SK-N-MC (cell line): ENCODE measurements around the gene FOXD2.

ENCODE experiments used
- DNase-seq: peaks from one replicate; pipeline ENCODE4 v3.0.0-alpha.2; 2011; ENCODE audit warnings: low read depth, low spot score
- H3K27ac ChIP-seq: fragments of 200-600 bp; sonication (generic); 2 replicates; pipeline ENCODE4 v1.5.1; 2016; ENCODE audit warnings: mixed run types
- H3K36me3 ChIP-seq: fragments of 200-600 bp; sonication (generic); 2 replicates; pipeline ENCODE4 v1.6.1; 2017; ENCODE audit warnings: antibody characterized with exemption, low read length, mixed read lengths; ENCODE audit not compliant: insufficient read depth
- H3K4me3 ChIP-seq: fragments of 200-600 bp; sonication (generic); 2 replicates; pipeline ENCODE4 v1.5.1; 2016
- H3K9ac ChIP-seq: fragments of 200-600 bp; sonication (generic); 2 replicates; pipeline ENCODE4 v1.8.0; 2017; ENCODE audit warnings: mixed run types, mixed read lengths; ENCODE audit not compliant: insufficient read length
- H3K9me3 ChIP-seq: fragments of 200-600 bp; sonication (generic); 2 replicates; pipeline ENCODE4 v1.6.1; 2017; ENCODE audit warnings: low read depth, mild to moderate bottlenecking, antibody characterized with exemption, low read length, moderate library complexity, mixed read lengths
- EZH2 ChIP-seq: fragments of 200-600 bp; sonication (generic); IDR thresholded peaks from one replicate; pipeline ENCODE4 v1.6.1; 2017; ENCODE audit warnings: antibody characterized with exemption
- FOXP2 ChIP-seq: optimal IDR thresholded peaks from 2 replicates; pipeline ENCODE3; 2011; ENCODE audit warnings: mild to moderate bottlenecking, moderate library complexity; ENCODE audit not compliant: insufficient read depth; ENCODE audit errors: extremely low read length, control extremely low read depth
- POLR2AphosphoS5 ChIP-seq: IDR thresholded peaks from 2 replicates; pipeline ENCODE4 v1.6.1; 2012; ENCODE audit warnings: mild to moderate bottlenecking, low read depth, low read length, borderline replicate concordance

The FOXD2 gene

DNA sequence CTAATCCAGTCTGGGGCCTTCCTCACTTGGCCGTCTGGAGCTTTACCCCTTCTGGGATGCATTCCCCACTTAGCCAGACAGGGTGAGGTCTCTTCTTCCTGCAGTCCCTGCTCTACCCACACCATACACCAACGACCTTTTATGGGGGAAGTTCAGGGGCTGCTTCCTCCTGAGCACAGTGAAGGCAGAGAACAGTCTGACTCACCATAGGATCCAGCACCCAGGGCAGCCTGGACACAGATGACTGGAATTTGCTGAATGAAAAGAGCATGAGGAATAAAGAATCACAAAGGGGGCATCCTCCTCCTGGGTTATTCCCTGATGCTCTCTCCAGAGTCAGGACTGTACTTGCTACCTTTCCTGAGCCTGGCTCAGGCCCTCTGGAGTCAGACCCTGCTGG is 26.4 kb upstream of the FOXD2 start:
- no peak overlapping the region for H3K9ac ChIP-seq
- no peaks in the 10 kb centered on the region for H3K36me3 ChIP-seq
- TF ChIP-seq POLR2AphosphoS5 (no peak), FOXP2 (no peak), EZH2 (no peak)
- no peaks in the 10 kb centered on the region for H3K9me3 ChIP-seq
- H3K27ac ChIP-seq = no peak overlapping the region
- no peak for DNase-seq
- H3K4me3 ChIP-seq = no peak overlapping the region

- no peak overlapping the region for H3K27ac ChIP-seq
- DNase-seq = no peak
These were observed 25.4 kb upstream of the FOXD2 start for GRCh38 chr1:47412437-47412836.

DNA sequence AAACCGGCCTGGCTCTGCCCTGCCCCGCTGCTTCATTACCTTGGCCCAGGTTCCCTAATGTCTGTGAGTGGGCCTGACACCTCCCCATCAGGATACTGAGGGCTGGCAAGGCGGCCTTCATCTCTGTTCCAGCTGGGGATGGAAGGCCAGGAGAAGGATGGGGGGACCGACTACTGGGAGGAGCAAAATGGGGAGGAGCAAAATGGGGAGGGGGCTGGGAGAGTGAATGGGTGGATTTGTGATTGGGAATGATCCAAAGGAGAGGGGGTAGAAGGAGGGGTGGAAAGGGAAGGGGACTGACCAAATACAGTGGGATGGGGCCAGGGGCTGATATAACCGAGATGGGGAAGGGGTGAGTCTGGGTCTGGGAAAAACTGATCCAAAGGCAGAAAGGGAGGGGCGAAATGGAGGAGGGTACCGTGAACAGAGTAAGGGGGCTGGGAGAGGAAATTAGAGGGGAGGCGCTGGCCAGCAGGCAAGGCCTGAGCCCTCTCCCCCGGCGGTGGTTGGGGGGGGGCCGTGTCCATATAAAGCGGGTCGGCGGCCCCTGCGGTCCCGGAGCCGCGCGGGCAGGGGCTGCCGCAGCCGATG is 22.0 kb upstream of the FOXD2 start, which contains the start of gene FOXE3:
Gene FOXE3, plus strand, starts transcription at position 558 of the 591 bp plus-strand sequence. Its CDS starts 31 bp downstream, at position 589.
- Histone ChIP-seq H3K36me3 (no peaks in the 10 kb centered on the region), H3K4me3 (peak within 1 kb of the TSS; percentile 60), H3K27ac (no peak within 1 kb of the TSS), H3K9ac (no peak within 1 kb of the TSS), H3K9me3 (no peaks in the 10 kb centered on the region)
- TF ChIP-seq EZH2 (no peak), FOXP2 (no peak), POLR2AphosphoS5 (no peak)
- DNase-seq = no peak

More at GRCh38 chr1:47412437-47412836, 25.4 kb upstream of the FOXD2 start:
- Histone ChIP-seq H3K36me3 (no peaks in the 10 kb centered on the region), H3K9me3 (no peaks in the 10 kb centered on the region), H3K4me3 (no peak overlapping the region), H3K9ac (no peak overlapping the region)
- TF ChIP-seq EZH2 (no peak), POLR2AphosphoS5 (no peak), FOXP2 (no peak)

DNA sequence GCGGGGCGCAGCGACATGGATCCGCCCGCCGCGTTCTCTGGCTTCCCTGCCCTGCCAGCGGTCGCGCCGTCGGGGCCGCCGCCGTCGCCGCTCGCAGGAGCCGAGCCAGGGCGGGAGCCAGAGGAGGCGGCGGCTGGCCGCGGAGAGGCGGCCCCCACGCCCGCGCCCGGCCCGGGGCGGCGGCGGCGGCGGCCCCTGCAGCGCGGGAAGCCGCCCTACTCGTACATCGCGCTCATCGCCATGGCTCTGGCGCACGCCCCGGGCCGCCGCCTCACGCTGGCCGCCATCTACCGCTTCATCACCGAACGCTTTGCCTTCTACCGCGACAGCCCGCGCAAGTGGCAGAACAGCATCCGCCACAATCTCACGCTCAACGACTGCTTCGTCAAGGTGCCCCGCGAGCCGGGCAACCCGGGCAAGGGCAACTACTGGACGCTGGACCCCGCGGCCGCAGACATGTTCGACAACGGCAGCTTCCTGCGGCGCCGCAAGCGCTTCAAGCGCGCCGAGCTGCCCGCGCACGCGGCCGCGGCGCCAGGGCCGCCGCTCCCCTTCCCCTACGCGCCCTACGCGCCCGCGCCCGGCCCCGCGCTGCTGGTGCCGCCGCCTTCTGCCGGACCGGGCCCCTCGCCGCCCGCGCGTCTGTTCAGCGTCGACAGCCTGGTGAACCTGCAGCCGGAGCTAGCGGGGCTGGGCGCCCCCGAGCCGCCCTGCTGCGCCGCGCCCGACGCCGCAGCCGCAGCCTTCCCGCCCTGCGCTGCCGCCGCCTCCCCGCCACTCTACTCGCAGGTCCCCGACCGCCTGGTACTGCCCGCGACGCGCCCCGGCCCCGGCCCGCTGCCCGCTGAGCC is 21.3 kb upstream of the FOXD2 start:
- Histone ChIP-seq H3K9ac (no peak overlapping the region), H3K9me3 (no peaks in the 10 kb centered on the region), H3K4me3 (peak overlapping the region; percentile 60), H3K36me3 (no peaks in the 10 kb centered on the region), H3K27ac (no peak overlapping the region)
- DNase-seq = no peak
- TF ChIP-seq FOXP2 = no peak
- no peak for TF ChIP-seq EZH2
- no peak for TF ChIP-seq POLR2AphosphoS5

DNA sequence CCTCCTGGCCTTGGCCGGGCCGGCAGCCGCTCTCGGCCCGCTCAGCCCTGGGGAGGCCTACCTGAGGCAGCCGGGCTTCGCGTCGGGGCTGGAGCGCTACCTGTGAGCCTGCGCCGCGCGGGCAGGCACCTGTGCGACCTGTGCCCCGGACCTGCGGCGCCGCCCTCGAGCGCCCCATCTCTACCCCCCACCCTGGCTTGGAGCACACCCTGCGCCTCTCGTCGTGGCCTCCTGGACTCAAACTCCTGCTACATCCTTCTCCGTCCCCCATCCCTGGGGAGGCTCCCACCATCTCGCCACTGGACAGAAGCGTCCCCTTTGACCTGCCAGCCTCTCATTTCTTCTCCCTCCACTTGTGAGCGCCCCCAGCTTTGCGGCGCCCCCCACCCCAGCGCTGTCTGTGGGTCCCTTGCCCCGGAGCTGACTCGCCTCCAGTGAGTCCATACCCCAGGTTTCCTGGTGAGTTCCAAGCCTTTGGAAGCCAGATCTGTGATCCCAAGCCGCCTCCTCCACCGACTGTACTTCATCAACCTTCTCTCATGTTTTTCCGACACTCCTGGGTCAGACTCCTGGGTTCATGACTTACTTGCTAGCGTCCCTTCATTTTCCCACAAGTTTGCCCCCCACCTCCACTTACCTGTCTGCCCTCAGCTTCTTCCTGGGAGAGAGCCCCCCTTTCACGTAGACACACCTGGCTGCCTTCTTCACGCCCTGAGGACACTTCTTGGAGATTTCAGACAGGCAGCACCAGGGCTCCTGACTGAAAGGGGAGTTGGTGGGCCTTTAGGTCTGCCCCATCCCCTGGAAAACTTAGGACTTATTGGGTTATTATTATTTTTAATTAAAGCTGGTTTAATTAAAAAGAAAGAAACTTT is 20.4 kb upstream of the FOXD2 start:
- Histone ChIP-seq H3K9ac (no peak overlapping the region), H3K9me3 (no peaks in the 10 kb centered on the region), H3K27ac (no peak overlapping the region), H3K36me3 (no peaks in the 10 kb centered on the region), H3K4me3 (no peak overlapping the region)
- no peak for DNase-seq
- TF ChIP-seq EZH2 (no peak), FOXP2 (no peak), POLR2AphosphoS5 (no peak)

GRCh38 chr1:47418122-47418521 is 19.7 kb upstream of the FOXD2 start:
- Histone ChIP-seq H3K36me3 (no peaks in the 10 kb centered on the region), H3K27ac (no peak overlapping the region), H3K4me3 (no peak overlapping the region), H3K9me3 (no peaks in the 10 kb centered on the region), H3K9ac (no peak overlapping the region)
- DNase-seq = no peak
- no peak for TF ChIP-seq FOXP2
- TF ChIP-seq POLR2AphosphoS5 = no peak
- no peak for TF ChIP-seq EZH2

GRCh38 chr1:47418681-47419325 is 19.0 kb upstream of the FOXD2 start:
- no peak for DNase-seq
- Histone ChIP-seq H3K9me3 (no peaks in the 10 kb centered on the region), H3K4me3 (no peak overlapping the region), H3K9ac (no peak overlapping the region), H3K36me3 (no peaks in the 10 kb centered on the region), H3K27ac (no peak overlapping the region)
- TF ChIP-seq EZH2 (no peak), POLR2AphosphoS5 (no peak), FOXP2 (no peak)

DNA sequence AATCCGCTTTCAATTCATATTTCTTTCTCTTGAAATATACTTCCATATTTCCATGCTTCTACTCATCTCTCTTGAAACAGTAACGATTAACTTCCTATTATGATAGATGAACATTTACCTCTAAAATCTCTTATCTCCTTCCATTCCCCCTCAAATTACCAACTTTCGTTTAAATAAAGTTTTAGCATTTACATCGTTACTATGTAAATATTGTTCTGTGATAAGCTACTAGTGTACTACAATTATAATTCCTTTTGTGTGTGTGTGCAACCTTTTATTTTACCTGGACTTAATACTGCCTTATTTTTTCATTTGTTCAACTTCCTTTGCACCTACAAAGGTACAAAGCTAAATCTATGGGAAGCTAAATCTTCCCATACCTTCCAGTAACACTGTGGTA is 17.3 kb upstream of the FOXD2 start:
- no peak for DNase-seq
- H3K36me3 ChIP-seq = no peaks in the 10 kb centered on the region

More for the DNA sequence above, 17.3 kb upstream of the FOXD2 start:
- no peak overlapping the region for H3K4me3 ChIP-seq
- no peaks in the 10 kb centered on the region for H3K9me3 ChIP-seq
- H3K9ac ChIP-seq = no peak overlapping the region
- TF ChIP-seq EZH2 (no peak), POLR2AphosphoS5 (no peak), FOXP2 (no peak)
- no peak overlapping the region for H3K27ac ChIP-seq
